Muscle of back (tissue), 11 donors: ENCODE results near the gene TRNAU1AP. TPM values are rescaled to one million over a fixed set of nuclear protein-coding genes. Genes with fewer than 3 reads are reported as not detected.
"Not testable (repeated sequence)": the region's sequence is repeated elsewhere in the genome, so short reads cannot be mapped to it uniquely, and the experiment has no call there.

Experiments used
- DNase-seq, 3 donors: peaks; one replicate each; pipeline versions ENCODE4 v3.0.0 to v3.0.0-alpha.2; 2013
- polyA plus RNA-seq, 10 donors: library from polyadenylated mRNA; unstranded; fragments of 120-200 nt; gene quantifications; one replicate each; pipeline ENCODE4 v1.2.1, GENCODE V29; 2013; ENCODE audit not compliant: insufficient read length in 10 of 10

Gene TRNAU1AP
- polyA plus RNA-seq, 10 donors = 15.8 to 26.9 (median 18.9) TPM

DNA sequence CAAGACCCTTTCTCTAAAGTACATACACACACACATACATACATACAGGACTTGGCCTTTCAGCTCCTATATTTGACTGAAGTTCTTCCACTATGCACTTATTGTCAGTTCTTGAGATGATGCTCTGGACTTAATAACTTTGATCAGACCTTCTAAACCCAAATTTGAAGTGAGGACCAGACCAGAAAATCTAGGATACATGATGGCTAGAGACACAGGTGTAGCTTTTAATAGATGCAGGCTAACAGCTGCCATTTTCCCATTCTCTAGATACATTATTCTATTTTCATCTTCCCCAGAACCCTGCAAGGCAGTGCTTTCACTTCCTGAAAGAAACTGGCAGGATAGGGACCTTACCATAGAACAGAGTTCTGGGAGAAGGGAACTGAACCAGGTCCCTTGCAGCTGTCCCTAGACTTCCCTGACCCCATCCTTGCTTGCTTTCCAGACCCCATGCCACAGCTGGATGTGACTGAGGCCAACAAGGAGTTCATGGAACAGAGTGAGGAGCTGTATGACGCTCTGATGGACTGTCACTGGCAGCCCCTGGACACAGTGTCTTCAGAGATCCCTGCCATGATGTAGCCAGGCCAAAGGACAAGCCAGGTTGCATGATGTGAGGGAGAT, 24.3 kb downstream of the TRNAU1AP start:
- DNase-seq = no peak

DNA sequence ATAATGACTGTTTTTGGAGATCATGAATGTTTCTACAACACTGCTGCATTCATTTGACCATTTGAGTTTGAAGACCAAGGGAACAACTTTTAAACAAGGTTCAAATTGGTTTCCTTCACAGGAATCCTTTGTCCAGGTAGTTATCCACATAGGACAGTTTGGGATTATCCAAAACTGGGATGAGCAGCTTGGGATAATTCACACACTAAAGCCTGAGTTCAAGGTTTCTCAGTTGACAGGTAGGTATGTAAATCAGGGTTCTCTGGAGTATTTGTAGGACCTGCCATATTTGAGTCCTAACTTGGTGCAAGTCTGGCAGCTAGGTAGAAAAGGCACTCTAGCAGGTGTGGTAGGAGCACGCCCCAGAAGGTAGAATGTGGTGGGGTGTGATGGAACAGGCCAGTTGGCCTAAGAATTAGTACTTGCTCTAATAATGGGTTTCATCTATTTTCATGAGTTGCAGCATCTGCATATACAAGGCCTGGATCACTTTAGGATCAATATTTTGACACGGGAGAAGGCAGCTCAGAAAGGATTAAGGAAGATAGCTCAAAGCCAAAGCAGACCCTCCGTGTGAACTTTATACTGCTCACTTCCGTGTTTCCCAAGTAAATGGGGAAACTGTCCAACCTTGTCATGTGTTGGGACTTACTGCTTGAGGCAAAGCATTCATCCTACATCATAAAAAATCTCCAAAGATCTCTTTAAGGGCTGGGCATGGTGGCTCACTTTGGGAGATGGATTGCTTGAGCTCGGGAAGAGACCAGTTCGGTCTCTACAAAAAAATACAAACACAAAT, 25.1 kb downstream of the TRNAU1AP start:
- no peak for DNase-seq

DNA sequence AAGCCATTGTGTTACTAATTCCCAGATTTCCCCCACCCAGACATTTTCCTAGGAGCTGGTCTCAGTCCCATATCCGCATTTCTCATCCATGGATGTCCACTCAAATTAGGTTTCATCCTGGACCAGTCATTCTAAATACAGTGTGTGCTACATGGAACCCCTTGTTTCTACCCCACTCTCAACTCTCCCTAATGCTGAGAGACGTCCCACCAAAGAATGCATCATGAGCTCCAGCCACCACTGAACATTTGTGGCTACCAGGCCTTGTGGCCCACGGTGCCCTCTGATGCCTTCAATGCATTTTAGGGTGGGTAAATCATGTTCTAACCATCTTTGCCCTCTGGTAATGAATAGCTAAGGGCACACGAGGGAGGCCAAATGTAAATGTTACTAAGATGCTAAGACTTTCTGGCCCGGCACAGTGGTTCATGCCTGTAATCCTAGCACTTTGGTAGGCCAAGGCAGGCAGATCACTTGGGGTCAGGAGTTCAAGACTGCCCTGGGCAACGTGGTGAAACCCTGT, 25.9 kb downstream of the TRNAU1AP start:
- DNase-seq = no peak

DNA sequence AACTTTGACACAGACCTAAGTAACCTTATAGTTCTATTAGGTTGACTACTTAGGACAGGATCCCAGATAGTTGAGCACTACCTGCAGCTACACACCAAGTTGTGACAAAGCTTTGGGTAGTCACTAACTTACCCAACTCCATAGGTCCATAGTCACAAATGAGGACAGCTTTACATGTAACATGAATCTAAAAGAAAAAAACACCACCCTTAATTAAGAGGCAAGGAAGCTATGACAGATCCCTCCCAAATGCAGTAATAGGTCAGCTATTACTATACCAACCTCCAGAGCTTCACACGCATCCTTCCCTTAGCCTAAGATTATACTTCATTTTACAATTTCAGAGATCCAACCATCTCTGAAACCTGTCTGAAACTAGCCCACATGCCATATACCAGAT, 26.5 kb downstream of the TRNAU1AP start:
- DNase-seq = no peak

DNA sequence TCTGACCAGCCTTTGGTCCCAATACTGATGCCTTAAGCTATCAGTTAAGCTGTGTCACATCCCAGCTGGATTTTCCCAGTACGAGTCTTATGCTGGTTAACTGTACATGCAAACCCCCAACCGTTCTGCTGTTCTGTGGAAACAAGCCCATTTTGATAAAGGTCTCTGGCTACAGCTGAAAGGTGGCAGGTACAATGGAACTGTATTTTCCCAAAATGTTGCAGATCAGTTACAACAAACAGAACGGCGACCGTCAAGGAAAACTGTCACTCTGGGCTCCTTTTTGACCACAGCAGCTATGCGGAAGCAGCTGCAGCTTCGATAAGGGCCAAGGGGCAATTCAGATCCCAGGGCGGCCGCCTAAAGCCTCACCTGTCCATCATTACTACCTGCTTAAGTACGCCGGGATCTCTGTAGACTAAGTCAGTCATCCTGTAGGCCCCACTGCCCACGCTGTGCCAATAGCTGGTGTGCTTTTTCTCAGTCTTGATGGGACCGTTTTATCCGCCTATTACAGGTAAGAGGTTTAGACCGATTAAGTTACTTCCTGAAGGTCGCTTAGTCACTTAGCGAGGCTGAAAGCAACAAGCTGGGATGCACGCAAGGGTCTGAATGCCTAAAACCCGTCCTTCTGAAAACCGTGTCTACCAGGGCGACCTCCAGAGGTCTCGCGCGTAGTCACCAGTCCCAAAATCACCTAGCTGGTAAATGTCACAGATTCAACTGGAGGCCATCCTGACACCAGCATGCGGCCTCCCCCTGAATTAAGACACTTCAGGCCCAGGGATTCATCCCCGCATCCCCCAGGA, 28.0 kb downstream of the TRNAU1AP start:
- DNase-seq = peak in 1 of 3 donors; percentile 39

DNA sequence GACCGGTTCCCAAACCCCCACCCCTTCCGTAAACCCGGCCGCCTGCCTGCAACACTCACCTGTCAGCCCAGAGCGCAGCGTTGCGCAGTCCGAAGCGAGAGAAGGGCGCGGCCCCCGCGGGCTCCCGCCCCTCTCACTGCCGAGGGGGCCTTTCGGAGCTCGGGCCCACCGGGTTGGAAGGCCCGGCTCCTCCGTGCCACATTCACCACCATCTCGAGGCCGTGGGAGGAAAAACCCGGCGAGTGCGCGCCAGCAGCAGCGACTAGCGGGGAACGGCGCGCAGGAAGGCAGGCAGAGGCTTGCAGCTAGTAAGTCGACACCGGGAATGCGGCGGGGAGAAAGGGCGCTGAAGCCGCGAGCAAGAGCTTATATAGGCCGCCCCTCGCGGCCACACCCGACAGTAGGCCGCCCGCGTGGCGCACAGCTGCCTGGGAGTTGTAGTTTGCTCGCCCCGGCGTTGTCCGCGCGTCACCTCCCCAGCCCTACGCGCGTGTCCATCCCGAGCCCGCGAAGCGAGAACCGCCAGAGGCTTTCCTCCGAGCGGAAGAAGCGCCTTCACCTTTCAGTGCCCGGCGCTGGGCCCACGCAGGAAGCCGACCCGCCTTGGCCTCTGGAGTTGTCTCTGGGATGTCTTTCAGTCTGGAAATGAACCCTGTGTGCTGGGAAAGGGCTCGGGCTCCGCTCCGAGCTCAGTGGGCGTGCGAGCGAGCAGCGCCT, 28.8 kb downstream of the TRNAU1AP start:
- peak; percentile 95 to 98 (median 97) for DNase-seq

DNA sequence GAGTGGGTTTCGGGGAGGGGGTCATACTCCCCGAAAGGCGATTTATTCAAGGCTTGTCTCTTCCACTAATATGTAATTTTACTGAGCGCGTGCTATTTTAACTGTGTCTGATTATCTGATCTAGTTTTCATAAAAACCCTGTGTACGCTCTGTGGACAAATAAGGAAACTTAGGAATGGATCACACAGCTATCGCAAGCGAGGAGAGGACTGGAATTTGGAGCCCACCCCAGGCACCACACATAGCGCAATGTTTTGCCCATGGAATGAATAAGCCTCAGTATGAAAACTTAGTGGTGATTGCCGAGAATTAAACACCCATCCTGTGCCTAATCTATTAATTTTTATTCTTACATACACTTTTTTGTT, 29.3 kb downstream of the TRNAU1AP start:
- peak in 1 of 3 donors; percentile 55 for DNase-seq

DNA sequence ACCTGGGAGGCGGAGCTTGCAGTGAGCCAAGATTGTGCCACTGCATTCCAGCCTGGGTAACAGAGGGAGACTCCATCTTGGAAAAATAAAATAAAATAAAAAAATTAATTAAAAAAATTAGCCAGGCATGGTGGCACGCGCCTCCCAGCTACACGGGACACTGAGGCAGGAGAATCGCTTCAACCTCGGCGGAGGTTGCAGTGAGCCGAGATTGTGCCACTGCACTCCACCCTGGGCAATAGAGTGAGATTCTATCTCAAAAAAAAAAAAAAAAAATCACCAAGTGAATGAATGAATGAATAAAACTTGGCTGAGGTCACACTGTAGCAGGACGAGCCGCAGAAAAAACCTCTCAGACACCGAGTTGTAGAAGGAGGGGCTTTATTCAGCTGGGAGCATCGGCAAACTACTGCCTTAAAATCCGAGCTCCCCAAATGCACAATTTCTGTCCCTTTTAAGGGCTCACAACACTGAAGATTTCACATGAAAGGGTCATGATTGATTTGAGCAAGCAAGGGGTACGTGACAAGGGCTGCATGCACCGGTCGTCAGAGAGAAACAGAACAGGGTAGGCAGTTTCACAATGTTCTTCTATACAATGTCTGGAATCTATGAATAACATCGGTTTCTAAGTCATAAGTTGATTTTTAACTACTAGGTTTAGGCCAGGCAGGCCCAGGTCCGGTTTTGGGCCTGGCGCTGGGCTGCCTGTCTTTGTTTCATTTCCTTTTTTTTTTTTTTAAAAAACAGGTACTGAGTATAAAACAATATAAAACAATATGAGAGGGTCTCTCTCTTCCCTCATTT, 33.9 kb downstream of the TRNAU1AP start:
- DNase-seq = not testable (repeated sequence)

DNA sequence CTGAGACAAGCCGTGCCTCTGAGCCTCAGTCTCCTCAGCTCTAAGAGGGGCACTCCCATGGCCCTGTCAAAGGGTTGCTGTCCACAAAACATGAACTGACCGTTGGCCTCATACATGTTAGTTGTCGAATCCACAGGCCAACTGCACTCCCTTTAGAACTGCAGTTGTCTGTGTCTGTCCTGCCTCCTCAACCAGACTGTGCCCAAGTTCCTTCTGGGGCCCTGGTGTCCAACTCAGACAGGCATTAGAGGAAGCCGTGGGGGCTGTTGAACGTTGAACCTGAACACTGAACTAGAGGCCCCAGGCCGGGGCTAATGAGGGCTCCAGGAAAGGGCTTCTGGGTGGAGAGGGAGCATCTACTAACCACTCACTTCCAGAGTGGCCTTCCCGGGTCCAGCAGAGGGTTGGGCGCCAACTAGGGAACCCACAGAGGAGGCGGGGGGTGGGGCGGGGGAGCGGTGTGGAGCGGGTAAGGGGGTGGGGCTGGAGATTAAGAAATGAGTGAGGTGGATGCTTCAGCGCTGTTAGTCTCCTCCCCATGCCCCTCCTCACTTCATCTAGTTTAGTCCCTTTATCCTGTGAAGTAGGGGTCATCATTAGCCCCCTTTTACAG, 38.9 kb downstream of the TRNAU1AP start, which contains the start of gene RAB42:
RAB42 (plus strand) TSS at position 558 of the 613 bp plus-strand sequence. CDS start 247 bp downstream, outside the sequence.
- DNase-seq = peak in 2 of 3 donors; percentile 49 to 82

DNA sequence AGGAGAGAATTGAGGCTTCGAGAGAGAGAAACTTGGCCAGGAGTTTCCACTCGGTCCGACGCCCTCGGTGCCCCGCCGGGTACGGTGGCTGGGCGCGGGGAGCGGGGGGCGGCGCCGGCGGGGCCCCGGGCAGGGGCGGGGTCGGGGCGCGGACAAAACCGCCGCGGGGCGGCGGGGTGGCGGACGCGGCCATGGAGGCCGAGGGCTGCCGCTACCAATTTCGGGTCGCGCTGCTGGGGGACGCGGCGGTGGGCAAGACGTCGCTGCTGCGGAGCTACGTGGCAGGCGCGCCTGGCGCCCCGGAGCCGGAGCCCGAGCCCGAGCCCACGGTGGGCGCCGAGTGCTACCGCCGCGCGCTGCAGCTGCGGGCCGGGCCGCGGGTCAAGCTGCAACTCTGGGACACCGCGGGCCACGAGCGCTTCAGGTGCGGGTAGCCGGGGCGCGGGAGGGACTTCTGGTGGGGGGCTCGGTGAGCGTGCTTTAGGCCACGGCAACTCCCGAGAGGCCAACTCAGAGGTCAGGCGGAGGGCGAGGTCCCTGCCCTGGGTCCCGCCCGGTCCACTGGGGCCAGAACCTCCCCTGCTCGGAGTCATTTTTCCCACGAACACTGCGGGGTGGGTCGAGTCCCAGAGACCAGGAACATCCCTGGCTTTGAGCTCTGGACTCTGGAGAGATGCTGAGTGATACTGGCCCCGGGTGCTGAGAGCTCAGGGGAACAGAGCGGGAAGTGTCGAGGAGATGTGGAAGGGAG, 39.6 kb downstream of the TRNAU1AP start:
- peak in 2 of 3 donors; percentile 21 to 56 for DNase-seq

DNA sequence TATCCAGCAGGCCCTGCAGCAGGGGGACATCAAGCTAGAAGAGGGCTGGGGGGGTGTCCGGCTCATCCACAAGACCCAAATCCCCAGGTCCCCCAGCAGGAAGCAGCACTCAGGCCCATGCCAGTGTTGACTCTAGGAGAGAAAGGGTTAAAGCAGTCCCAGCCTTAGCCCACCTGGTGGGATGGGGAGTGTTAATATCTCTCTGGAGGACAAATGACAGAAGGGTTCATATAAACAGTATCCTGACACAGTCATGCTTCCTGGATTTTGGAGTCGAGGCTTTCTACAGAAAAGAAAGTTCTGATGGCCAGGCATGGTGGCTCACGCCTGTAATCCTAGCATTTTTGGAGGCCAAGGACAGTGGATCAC, 41.1 kb downstream of the TRNAU1AP start:
- DNase-seq = not testable (repeated sequence)

DNA sequence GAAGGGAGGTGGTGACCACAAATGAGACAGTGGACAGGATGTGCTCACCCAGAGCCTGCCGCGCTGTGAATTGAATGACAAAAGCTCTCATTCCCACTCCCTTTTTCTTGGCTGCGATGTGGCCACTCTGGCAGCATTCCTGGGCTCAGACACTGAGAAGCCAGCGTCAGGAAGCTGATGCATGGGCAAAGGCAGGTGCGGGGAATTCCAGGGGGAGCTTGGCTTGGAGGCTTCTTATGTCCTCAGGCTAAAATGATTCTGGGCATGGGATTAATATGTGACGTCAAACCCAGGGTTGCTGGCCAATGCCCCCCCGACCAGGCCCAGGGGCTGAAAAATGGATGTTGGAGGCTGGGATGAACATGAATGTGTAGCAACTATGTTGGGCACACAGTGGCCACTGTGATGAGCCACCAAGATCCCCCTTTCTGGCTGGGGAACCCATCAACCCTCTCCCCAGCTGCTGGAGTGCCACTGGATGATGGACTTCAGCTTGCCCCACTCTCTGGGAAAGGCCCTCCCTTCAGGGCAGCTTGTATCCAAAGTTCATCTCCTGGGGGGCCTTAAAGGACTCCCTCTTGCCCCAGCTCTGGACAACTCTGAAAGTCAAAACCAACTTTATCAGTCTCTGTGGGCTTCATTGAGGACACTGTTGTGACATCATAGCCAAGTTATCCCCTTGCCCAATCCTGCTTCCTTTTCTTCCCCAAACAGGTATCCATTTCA, 42.0 kb downstream of the TRNAU1AP start:
- DNase-seq = peak in 2 of 3 donors; percentile 57 to 78

DNA sequence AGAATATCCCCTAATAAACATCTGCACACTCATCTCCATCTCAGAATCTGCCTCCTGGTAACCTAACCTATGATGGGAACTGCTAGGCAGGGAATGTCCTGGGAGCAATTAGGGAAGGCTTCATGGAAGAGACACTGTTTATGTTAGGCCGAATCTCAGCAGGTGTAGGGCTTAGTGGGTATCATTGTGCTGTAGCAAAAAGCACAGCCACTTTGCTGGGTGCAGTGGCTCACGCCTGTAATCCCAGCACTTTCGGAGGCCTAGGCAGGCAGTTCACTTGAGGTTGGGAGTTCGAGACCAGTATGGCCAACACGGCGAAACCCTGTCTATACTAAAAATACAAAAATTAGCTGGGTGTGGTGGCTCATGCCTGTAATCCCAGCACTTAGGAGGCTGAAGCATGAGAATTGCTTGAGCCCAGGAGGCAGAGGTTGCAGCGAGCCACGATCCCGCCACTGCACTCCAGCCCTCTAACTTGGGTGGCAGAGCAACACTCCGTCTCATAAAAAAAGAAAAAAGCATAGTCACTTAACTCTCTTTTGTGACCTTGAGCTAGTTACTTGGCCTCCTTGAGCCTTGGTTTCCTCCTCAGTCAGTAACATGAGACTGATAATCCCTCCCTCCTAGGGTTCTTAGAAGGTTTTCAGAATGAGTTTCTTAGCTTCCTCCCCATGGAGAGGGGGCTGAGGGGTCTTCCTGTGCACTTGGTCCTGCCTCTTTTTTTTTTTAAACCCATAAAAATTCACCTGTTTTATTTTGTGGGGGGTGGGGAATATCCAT, 42.7 kb downstream of the TRNAU1AP start:
- DNase-seq = no peak

DNA sequence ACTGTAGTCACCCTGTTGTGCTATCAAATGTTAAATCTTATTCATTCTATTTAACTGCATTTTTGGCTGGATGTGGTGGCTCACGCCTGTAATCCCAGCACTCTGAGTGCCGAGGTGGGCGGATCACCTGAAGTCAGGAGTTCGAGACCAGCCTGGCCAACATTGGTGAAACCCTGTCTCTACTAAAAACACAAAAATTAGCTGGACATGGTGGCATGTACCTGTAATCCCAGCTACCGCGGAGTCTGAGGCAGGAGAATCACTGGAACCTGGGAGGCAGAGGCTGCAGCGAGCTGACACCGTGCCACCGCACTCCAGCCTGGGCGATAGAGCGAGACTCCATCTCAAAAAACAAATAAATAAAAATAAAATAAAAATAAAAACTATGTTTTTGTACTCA, 43.4 kb downstream of the TRNAU1AP start:
- not testable (repeated sequence) for DNase-seq

DNA sequence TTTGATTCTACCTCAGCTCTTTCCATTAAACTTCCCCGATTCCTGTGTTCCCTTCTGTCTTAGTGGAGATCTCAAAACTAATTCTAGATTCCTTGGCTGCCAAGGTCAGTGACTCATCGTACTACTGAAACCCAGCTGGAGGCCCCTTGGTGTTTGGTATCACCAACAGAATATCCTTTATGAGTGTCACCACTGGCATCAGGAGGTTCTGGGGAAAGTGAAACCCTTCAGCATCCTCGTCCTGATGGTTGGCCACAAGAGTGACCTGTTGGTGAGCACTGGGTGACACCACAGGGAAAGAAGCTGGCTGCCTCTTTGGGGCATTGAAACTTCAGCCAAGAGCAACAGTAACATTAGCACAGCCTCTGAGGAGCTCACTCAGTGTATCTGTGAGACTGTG, 48.8 kb downstream of the TRNAU1AP start:
- peak in 1 of 3 donors; percentile 66 for DNase-seq

DNA sequence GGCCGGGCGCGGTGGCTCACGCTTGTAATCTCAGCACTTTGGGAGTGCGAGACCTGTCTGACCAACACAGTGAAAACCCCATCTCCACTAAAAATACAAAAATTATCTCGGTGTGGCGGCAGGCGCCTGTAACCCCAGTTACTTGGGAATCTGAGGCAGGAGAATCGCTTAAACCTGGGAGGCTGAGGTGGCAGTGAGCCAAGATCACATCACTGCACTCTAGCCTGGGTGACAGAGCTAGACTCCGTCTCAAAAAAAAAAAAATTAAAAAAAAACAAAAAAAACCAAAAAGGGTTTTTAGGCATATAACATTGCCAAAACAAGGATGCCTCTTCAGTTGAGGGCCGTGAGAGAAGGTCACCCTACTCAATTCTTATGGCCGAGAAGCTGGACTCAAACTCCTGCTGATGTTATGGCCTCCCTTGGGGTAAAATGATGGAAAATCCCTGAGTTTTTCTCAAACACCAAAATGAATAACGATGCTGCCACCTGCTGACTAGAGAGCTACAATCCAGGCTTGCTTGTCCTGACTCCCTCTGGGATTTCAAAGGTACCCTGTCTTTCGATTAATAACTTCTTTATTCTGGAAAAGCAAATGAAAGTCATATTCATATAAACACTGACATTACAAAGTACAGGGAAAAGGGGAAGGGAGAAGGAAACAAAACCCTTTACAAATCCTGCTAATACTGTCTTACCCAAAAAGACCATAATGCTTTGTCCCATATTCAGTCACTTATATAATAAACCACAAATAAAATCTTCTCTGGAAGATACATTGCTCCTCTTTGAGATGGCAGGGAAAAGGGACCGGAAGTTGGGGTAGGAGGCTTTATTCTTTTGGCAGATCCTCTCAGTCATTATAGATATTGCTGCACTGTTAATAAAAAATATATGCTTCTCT, 49.9 kb downstream of the TRNAU1AP start:
- DNase-seq = peak; percentile 80 to 90 (median 86)

DNA sequence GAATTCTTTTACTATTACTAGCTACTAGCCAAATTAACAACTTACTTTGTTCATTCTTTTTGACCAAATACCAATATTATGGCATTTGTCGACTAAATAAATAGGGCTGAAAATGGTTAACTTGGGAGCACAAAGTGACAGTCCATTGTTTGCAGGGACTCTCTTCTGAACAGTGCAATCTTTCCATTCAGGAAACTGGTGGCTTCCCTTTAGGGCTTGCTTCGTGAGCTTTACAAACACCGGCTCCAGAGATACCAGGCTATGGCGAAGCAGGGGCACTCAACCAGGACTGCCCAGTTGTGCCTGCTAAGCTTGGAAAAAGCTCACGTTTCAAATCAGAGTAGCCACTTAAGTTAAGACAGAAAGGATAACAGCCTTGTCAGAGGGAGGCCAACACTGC, 51.5 kb downstream of the TRNAU1AP start:
- no peak for DNase-seq
